K562 (cell line): Measurements from ENCODE around the gene CLASP2.

Experiments used
- ATF2 ChIP-seq: sonication (generic); formaldehyde crosslinking; IDR thresholded peaks from 2 replicates; pipeline ENCODE4 v1.8.1; 2022; ENCODE audit warnings: missing genetic modification reagents
- CBX5 ChIP-seq: IDR thresholded peaks from 2 replicates; pipeline ENCODE4 v1.6.1; 2014; ENCODE audit warnings: low read depth, borderline replicate concordance
- CTCF ChIP-seq, 3 experiments: IDR thresholded peaks in 2 of 3; conservative IDR thresholded peaks in 1 of 3; 2 replicates each; pipeline ENCODE4 v1.5.1; 2011 to 2012; ENCODE audit warnings: low read length in 3 of 3, mild to moderate bottlenecking in 3 of 3, control low read depth in 2 of 3, improper control_type of control experiment in 1 of 3, inconsistent platforms in 1 of 3, low read depth in 1 of 3, mixed read lengths in 1 of 3, moderate library complexity in 1 of 3; ENCODE audit not compliant: insufficient read depth in 2 of 3
- ELF2 ChIP-seq: fragments of 250-450 bp; sonication (Bioruptor Pico); IDR thresholded peaks from 2 replicates; pipeline ENCODE4 v1.5.0; 2021; ENCODE audit warnings: mild to moderate bottlenecking
- FIP1L1 ChIP-seq: fragments of 200-400 bp; formaldehyde crosslinking; IDR thresholded peaks from 2 replicates; pipeline ENCODE4 v1.6.1; 2018; ENCODE audit warnings: mild to moderate bottlenecking, low read depth, low read length; ENCODE audit not compliant: poor library complexity, severe bottlenecking
- FOXP4 ChIP-seq: sonication (generic); formaldehyde crosslinking; IDR thresholded peaks from 2 replicates; pipeline ENCODE4 v1.8.0; 2022; ENCODE audit warnings: mild to moderate bottlenecking, missing genetic modification reagents, borderline replicate concordance
- SRF ChIP-seq, 2 experiments: fragments of 250-450, 450-650 bp in 1 of 2; sonication (Bioruptor Pico) in 1 of 2; sonication (generic) in 1 of 2; formaldehyde crosslinking; IDR thresholded peaks; 2 replicates each; pipeline versions ENCODE4 v1.5.0 to v1.5.1; 2020 to 2022; ENCODE audit warnings: mild to moderate bottlenecking in 1 of 2, missing genetic modification reagents in 1 of 2

GRCh38 chr3:33642806-33643205 is 75.2 kb downstream of the CLASP2 start:
- TF ChIP-seq CTCF (IDR thresholded peaks at IDR 0.05 in 2 of 3, conservative IDR thresholded peaks at IDR 0.05 in 1 of 3; ENCODE audit: insufficient read depth in 2 of 3, low read depth in 1 of 3, low read length in 3 of 3) (no peak), SRF (CRISPR knock-in tag; IDR thresholded peaks at IDR 0.05) (no peak), CBX5 (no peak), FIP1L1 (no peak), FOXP4 (no peak), ELF2 (no peak), ATF2 (CRISPR knock-in tag) (no peak)
